WTC11 (cell line): ENCODE data around the gene SAP25. TPM values are rescaled to one million over a fixed set of nuclear protein-coding genes. Genes with fewer than 3 reads are reported as not detected.
A peak's percentile ranks its signal among the peaks of the same experiment; 100 is the strongest.

Experiments used
- ATAC-seq: fragments of 200-7000 bp; cut with Tn5 transposase; 2 replicates; pipeline ENCODE4 v1.10.0; 2021; ENCODE audit warnings: mild to moderate bottlenecking, moderate library complexity
- CTCF ChIA-PET: fragments of 300-600 bp; sonication (Branson Sonifier 250); formaldehyde crosslinking; loops from one replicate; lab custom pipeline; 2021; ENCODE audit warnings: antibody characterized with exemption; lab: Charles Lee
- POLR2A ChIA-PET: fragments of 350-600 bp; sonication (Branson Sonifier 250); formaldehyde crosslinking; loops from one replicate; lab custom pipeline; 2021; ENCODE audit warnings: antibody characterized with exemption; lab: Charles Lee
- DNase-seq: peaks from one replicate; pipeline ENCODE4 v3.0.0; 2021; ENCODE audit warnings: low spot score
- H3K27ac Mint-ChIP-seq: 2 replicates; pipeline ENCODE4 v1.8.0; 2021; ENCODE audit warnings: mixed read lengths
- H3K27me3 Mint-ChIP-seq: 2 replicates; pipeline ENCODE4 v1.8.0; 2021; ENCODE audit warnings: low read depth, mild to moderate bottlenecking, moderate library complexity, mixed read lengths
- H3K36me3 Mint-ChIP-seq: 2 replicates; pipeline ENCODE4 v1.8.0; 2021; ENCODE audit warnings: mixed read lengths
- H3K4me1 Mint-ChIP-seq: 2 replicates; pipeline ENCODE4 v1.8.0; 2022; ENCODE audit warnings: mixed read lengths
- H3K4me3 Mint-ChIP-seq: 2 replicates; pipeline ENCODE4 v1.8.0; 2021; ENCODE audit warnings: mild to moderate bottlenecking, moderate library complexity, mixed read lengths
- H3K9me3 Mint-ChIP-seq: 2 replicates; pipeline ENCODE4 v1.8.0; 2021; ENCODE audit warnings: mixed read lengths
- CBFB ChIP-seq: sonication (generic); formaldehyde crosslinking; IDR thresholded peaks from 2 replicates; pipeline ENCODE4 v1.8.1; 2022; ENCODE audit warnings: mild to moderate bottlenecking, low read depth, missing genetic modification reagents
- E2F4 ChIP-seq: sonication (generic); formaldehyde crosslinking; IDR thresholded peaks from 2 replicates; pipeline ENCODE4 v1.8.1; 2022; ENCODE audit warnings: low read depth, mild to moderate bottlenecking, moderate library complexity, missing genetic modification reagents, borderline replicate concordance
- HMGXB4 ChIP-seq: sonication (generic); formaldehyde crosslinking; IDR thresholded peaks from 2 replicates; pipeline ENCODE4 v1.8.1; 2023; ENCODE audit warnings: mild to moderate bottlenecking, moderate library complexity, missing genetic modification reagents
- NR3C1 ChIP-seq: sonication (generic); formaldehyde crosslinking; conservative IDR thresholded peaks from 2 replicates; pipeline ENCODE4 v1.8.1; 2023; ENCODE audit warnings: low read depth, mild to moderate bottlenecking, missing genetic modification reagents
- STAT6 ChIP-seq: sonication (generic); formaldehyde crosslinking; conservative IDR thresholded peaks from 2 replicates; pipeline ENCODE4 v1.8.1; 2023; ENCODE audit warnings: mild to moderate bottlenecking, low read depth, missing genetic modification reagents, moderate library complexity
- ZNF121 ChIP-seq: sonication (generic); formaldehyde crosslinking; IDR thresholded peaks from 2 replicates; pipeline ENCODE4 v1.8.0; 2023; ENCODE audit warnings: missing genetic modification reagents
- ZNF263 ChIP-seq: sonication (generic); formaldehyde crosslinking; IDR thresholded peaks from 2 replicates; pipeline ENCODE4 v1.8.1; 2022; ENCODE audit warnings: low read depth, mild to moderate bottlenecking, moderate library complexity, missing genetic modification reagents
- ZNF317 ChIP-seq: sonication (generic); formaldehyde crosslinking; IDR thresholded peaks from 2 replicates; pipeline ENCODE4 v1.8.1; 2023; ENCODE audit warnings: low read depth, mild to moderate bottlenecking, moderate library complexity, missing genetic modification reagents, borderline replicate concordance
- ZNF396 ChIP-seq: fragments of 250-450 bp; sonication (Bioruptor Pico); IDR thresholded peaks from 2 replicates; pipeline ENCODE4 v1.8.0; 2021; ENCODE audit warnings: mild to moderate bottlenecking, moderate library complexity, borderline replicate concordance
- ZNF512 ChIP-seq: sonication (generic); formaldehyde crosslinking; IDR thresholded peaks from 2 replicates; pipeline ENCODE4 v1.8.1; 2022; ENCODE audit warnings: missing genetic modification reagents, borderline replicate concordance
- ZNF532 ChIP-seq: fragments of 250-450 bp; sonication (Bioruptor Pico); IDR thresholded peaks from 2 replicates; pipeline ENCODE4 v1.9.0; 2021; ENCODE audit warnings: mild to moderate bottlenecking, borderline replicate concordance
- total RNA-seq: library from RNA; stranded (reverse); gene quantifications from 3 replicates; pipeline ENCODE4 v1.2.3, GENCODE V29; 2021

The SAP25 gene
- total RNA-seq, 1 experiment from 2014 or later: 9.3 TPM

- Mint-ChIP-seq H3K4me3 (no peak overlapping the region), H3K27me3 (peaks cover 24% of the 10 kb centered on the region), H3K4me1 (peaks cover 26% of the 10 kb centered on the region), H3K27ac (no peak overlapping the region; the same call in 1 of the 2 replicates), H3K36me3 (peaks cover 15% of the 10 kb centered on the region), H3K9me3 (no peaks in the 10 kb centered on the region)
- no peak for TF ChIP-seq ZNF396 (CRISPR knock-in tag)
- no peak for ATAC-seq
- no peak for DNase-seq
- POLR2A ChIA-PET: no interaction called here
- CTCF ChIA-PET: interaction anchor here (1.0 kb wide), 1 partner anchor 255 kb away, joined by 3 read pairs; no protein-coding TSS in a partner anchor
These were observed 24.7 kb upstream of the SAP25 start for GRCh38 chr7:100598425-100598824.

- Mint-ChIP-seq H3K36me3 (peaks cover 15% of the 10 kb centered on the region), H3K27me3 (peaks cover 51% of the 10 kb centered on the region), H3K4me3 (no peak overlapping the region), H3K4me1 (peaks cover 7% of the 10 kb centered on the region), H3K27ac (no peak overlapping the region), H3K9me3 (no peaks in the 10 kb centered on the region)
- CTCF ChIA-PET: interaction anchor here (0.6 kb wide), 1 partner anchor 130 kb away, joined by 3 read pairs; no protein-coding TSS in a partner anchor
- no peak for ATAC-seq
- no peak for DNase-seq
- TF ChIP-seq ZNF121 (CRISPR knock-in tag): peak; percentile 77; the same call in 1 of the 2 replicates
- no peak for TF ChIP-seq E2F4 (CRISPR knock-in tag)
- POLR2A ChIA-PET: interaction anchor here (1.4 kb wide), 1 partner anchor 9 kb away, joined by 5 read pairs; the partner anchor contains the start of genes FBXO24 and LRCH4
These were observed 21.5 kb upstream of the SAP25 start for GRCh38 chr7:100595188-100595587.

GRCh38 chr7:100591596-100591995, 17.9 kb upstream of the SAP25 start:
- H3K9me3 Mint-ChIP-seq: no peaks in the 10 kb centered on the region
- peaks cover 69% of the 10 kb centered on the region for H3K27me3 Mint-ChIP-seq
- H3K4me3 Mint-ChIP-seq: no peak overlapping the region
- TF ChIP-seq NR3C1 (CRISPR knock-in tag) (no peak), ZNF532 (CRISPR knock-in tag) (no peak), STAT6 (CRISPR knock-in tag) (no peak), HMGXB4 (no peak), CBFB (no peak), ZNF396 (CRISPR knock-in tag) (no peak), ZNF121 (CRISPR knock-in tag) (no peak), ZNF263 (CRISPR knock-in tag) (no peak), ZNF317 (CRISPR knock-in tag) (no peak), ZNF512 (no peak)
- ChIA-PET CTCF (interaction anchor here (1.0 to 1.9 kb wide), 2 partner anchors 32 to 41 kb away, joined by 3 to 7 read pairs; no protein-coding TSS in a partner anchor), POLR2A (no interaction called here)
- ATAC-seq: no peak
- H3K27ac Mint-ChIP-seq: no peak overlapping the region
- peaks cover 23% of the 10 kb centered on the region for H3K4me1 Mint-ChIP-seq
- peaks cover 5% of the 10 kb centered on the region; the same call in 1 of the 2 replicates for H3K36me3 Mint-ChIP-seq
- DNase-seq: no peak
